GM18502 (cell line): Measurements from ENCODE around the gene SLC2A6.

Source experiments
- ATAC-seq: cut with Tn5 transposase; IDR thresholded peaks from one replicate; pipeline ENCODE4 v1.9.1; 2021; ENCODE audit warnings: mild to moderate bottlenecking; ENCODE audit not compliant: unreplicated experiment, poor library complexity

SLC2A6 gene, protein sequence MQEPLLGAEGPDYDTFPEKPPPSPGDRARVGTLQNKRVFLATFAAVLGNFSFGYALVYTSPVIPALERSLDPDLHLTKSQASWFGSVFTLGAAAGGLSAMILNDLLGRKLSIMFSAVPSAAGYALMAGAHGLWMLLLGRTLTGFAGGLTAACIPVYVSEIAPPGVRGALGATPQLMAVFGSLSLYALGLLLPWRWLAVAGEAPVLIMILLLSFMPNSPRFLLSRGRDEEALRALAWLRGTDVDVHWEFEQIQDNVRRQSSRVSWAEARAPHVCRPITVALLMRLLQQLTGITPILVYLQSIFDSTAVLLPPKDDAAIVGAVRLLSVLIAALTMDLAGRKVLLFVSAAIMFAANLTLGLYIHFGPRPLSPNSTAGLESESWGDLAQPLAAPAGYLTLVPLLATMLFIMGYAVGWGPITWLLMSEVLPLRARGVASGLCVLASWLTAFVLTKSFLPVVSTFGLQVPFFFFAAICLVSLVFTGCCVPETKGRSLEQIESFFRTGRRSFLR

DNA sequence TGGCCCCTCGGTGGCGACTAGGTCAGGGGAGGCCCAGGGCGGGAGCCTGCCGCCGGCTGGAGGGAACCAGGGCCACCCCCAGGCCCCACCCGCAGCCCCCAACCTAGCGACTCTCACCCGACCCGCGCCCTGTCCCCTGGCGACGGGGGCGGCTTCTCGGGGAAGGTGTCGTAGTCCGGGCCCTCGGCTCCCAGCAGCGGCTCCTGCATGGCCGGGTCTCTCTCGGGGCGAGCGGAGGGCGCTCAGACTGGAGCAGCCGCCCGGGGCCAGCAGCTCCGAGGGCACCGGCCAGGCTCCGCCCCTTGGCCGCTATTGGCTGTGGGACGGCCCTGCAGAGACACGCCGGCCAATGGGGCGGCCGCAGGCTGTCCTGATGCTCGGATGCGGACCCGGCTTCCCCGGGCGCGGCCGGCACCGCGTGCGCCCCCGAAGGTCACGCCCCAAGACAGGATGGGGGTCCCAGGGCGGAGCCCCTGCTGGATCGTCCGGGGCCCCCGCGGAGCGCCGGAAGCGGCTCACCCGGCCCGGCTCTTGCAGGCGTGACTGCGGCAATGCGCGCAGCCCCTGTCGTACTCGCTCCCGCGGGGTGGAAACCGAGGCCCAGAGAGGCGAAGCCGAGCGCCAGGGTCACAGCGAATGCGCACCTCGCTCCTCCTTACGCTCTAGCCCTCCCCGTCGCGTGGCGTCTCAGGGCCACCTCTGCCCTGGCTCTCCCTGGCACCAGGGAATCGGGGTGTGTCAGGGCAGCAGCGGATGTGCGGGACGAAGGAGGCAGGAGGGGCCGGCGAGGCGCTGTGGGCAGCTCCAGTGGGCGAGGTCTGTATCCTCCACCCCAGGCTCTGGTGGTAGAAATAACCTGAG, at the start of gene SLC2A6:
Gene SLC2A6 (minus strand): TSS at position 249 of the 861 bp plus-strand sequence. CDS start 40 bp downstream, at position 209.
- ATAC-seq: peak; percentile 90

DNA sequence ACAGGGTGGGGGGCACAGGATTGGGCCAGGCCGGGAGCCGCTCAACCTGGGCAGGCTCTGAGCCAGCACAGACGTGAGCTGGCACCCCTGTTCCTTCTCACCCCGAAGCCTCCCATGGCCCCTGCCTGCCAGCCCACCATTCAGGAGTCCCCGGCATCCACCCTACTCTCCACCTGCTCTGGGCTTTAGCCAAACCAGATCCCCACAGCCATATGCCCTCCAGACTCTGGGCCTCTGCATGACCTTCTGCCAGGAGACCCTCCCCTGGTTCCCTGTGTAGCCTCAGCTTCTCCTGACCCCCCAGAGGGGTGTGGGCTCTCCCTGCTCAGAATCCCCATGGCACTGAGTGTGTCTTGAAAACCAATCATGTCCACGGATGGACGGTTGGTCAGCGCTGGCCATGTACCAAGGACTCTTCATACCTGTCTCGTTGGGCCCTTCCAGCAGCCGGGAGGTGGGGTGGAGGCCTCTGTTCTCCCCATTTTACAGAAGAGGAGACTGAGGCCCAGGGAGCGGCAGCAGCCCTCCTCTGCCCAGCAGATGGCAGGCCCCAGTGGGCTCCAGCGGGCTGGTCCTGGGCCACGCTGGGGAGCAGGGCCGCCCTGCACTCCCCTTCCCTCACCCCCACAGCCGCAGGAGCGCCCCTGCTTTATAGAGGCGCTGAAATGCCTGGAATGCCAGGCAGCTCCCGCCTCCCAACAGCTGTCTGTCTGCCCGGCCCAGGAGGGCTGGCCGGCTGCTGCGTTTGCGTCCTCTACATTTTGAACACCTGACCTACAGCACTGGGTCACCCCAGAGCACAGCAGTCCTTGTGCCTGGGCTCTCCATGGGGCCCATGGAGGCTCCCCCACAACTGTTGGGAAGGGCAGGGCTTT, 49.3 kb upstream of the SLC2A6 start:
- ATAC-seq: no peak

DNA sequence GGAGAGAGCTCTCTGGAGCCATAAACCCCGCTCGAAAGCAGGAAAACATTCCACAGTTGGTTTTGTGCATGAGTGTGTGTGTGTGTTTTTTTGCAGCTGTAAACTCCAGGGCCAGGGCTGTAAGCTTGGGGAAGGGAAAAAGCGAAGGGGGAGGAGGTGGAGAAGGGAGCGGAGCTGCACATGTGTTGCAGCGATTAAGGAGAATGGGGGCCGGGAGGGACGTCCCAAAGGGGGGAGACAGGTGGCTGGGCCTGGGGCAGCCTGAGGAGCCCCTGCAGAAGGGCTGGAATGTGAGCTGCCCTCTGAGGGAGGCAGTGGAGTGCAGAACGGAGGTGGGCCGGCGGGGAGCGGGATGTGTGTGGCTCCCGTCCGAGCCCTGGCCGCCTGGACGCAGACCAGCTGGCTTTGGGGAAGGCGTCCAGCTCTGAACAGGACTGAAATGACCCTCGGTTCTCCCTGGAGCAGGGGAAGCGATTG, 48.6 kb upstream of the SLC2A6 start:
- no peak for ATAC-seq

DNA sequence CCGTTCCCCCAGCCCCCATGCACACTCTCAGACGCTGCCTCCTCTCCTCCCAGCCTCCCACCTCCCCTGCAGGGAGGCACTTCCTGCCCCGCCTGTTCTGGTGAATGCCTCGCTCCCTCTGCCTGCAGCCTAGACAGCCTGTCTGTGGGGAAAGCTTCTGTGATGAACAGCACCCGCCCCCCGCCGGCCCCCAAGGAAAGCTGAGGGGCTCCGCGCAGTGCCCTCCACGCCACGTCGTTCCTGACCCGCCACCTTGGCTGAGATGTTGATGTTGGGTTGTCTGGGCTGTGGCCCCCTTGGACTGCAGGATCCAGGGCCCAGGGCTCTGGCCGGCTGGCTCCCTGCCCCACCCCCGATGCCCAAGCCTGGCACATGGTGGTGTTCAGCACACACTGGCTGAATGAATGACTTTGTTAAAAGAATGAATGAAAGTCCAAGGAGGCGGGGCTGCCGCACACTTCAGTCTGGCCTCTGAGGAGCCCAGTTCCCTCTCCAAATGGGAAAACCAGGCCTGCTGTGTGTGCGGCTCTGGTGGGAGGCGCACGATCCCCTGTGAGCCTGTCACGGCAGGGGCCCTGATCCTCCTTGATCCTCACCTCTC, 47.9 kb upstream of the SLC2A6 start:
- ATAC-seq: no peak

DNA sequence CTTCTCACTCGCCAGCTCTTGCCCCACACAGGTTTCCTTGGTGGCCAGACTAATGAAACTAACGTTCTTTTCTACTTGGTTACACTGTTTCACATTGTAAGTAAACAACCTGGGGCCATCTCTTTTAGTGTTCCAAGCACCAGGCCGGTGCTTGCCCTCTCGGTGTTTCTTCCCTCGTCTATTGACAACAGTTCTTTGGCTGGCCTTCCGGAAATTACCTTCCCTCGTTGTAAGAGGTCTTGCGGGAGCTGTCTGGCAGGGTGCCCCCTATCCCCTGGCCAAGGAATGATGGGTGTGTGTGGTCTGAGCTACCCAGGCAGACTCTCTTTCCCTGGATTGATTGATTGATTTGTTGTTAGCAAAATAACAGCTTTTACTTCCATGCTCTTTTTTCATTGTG, 46.8 kb upstream of the SLC2A6 start:
- ATAC-seq: no peak

DNA sequence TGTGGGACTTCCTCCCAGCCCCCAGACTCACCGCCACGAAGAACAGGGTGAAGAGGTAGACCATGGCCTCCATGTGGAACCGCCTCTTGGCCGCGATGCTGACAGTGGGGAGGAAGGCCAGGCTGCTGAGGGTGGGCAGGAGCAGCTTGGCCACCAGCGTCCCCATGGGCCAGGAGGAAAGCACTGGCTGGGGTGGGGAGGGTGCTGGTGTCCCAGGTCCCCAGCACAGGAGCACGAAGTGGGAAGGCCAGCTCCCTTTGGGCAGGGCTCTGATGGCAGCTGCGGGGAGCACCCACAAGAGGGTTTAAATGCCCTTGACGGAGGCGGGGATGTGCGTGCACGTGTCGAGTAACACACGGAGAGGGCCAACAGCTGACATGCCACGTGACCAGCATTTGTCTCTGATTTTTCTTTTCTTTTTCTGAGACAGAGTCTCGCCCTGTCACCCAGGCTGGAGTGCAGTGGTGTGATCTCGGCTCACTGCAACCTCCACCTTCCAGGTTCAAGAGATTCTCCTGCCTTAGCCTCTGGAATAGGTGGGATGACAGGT, 45.9 kb upstream of the SLC2A6 start, which contains the start of gene MYMK:
Gene MYMK (minus strand): TSS at position 281 of the 550 bp plus-strand sequence. CDS start 115 bp downstream, at position 166.
- no peak for ATAC-seq

DNA sequence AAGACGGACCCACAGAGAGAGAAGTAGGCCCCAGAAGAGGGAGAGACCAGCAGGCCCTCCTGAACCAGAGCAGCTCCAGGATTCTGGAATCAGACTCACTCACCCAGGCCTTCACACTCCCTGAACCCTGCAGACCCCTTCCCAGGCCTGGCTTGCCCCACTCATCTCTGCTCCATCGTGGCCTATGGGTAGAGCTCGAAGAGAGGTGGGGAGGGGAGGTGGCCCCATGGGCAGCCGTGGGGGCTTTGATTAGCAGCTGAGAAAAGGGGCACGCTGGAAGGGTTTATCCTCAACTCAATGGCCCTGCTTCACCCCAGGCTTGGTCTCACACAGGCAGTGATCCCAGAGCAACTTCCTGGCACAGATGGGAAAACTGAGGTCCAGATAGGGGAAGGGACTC, 45.2 kb upstream of the SLC2A6 start:
- no peak for ATAC-seq

DNA sequence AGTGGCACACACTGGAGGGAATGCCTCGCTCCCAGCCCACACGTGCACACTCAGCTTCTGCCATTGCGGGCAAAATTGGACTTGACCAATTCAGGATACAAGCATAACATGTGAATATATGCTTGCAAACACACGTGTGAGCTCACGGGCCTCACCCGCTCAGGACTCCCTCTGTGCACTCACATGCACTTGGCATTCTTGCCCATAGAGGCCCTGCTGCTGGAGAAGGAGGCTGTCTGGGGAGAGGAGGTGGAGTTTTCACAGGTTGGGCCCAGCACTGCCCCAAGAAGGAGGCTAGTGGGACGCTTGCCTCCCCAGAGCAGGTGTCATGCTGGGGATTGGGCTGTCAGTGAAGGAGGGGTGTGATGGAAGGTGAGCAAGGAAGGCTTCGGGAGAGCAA, 44.2 kb upstream of the SLC2A6 start:
- no peak for ATAC-seq

DNA sequence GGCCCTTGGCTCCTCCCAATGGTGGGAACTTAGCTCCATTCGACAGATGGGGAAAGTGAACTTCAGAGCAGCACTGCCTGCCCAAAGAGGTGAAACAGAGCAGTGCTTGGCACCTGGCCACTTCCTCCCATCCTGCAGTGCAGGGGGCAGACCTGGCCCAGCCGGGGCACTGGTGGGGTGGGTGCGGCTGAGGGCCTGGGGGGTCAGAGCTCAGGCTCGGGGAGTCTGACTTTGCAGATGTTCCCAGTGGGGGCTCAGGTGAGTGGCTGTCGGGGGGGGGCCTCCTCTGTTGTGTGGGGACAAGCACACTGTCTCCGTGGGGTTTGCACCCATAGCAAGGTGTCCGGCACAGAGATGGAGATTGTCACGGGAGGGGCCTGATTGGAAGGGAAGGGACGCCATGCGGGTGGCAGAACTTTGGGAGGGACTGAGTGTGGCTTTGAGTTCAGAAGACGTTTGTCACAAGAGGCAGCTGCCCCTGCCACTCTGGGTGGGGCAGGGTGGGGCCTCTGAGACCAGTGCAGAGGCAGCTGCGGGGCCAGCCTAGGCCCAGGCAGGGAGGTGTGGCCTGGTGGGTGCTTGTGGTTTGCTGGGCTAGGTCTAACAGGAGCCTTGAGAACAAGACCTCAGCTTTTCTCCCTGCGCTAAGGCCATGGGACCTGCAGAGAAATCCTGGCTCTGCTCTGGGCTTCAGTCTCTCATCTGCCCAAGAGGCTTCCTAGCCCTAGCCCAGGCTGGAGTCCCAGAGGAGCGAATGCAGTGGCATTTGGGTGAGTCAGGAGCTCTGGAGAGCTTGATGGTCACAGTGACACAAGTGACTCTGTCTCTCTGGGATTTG, 43.4 kb upstream of the SLC2A6 start:
- no peak for ATAC-seq

DNA sequence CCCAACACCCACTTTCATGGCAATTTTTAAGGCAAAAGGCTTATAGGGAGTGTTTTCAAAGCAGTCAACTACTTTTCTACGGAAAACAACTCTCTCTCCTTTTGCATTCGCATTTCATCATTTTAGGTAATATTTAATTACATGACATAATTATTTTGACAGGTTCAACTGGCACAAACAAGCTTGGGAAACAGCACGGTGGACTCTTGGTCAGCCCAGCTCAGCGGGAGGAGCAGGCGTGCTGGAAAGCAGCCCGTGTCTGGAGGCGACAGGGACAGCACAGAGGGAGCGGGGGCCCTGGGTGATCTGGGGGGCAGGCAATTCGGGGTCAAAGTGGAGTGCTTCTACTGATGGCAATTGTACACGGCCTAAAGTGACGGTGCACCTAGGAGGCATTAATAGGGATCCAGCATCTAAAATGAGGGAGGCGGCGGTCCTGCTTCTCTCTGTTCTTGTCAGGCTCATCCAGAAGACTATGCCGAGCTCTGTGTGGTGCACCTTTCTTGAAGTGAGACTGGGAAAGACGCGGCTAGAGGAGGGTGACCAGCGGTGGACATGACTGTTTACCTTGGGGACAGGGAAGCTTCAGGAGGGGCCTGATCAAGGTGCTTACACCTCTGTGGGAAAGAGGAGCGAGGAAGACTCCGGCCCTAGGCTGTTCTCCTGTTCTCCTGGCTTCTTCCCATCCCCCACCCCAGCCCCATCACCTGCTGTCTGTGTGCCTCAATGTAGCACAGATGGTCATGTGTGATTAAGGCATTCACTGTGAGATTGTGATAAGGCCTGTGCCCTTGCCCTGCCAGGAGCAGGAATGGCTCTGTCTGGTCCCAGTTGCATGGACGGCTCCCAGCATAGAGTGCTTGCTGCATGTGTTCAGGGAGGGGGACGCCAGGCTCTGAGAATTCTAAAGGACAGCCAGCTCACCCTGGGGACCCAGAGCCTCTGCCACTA, 42.5 kb upstream of the SLC2A6 start:
- no peak for ATAC-seq

DNA sequence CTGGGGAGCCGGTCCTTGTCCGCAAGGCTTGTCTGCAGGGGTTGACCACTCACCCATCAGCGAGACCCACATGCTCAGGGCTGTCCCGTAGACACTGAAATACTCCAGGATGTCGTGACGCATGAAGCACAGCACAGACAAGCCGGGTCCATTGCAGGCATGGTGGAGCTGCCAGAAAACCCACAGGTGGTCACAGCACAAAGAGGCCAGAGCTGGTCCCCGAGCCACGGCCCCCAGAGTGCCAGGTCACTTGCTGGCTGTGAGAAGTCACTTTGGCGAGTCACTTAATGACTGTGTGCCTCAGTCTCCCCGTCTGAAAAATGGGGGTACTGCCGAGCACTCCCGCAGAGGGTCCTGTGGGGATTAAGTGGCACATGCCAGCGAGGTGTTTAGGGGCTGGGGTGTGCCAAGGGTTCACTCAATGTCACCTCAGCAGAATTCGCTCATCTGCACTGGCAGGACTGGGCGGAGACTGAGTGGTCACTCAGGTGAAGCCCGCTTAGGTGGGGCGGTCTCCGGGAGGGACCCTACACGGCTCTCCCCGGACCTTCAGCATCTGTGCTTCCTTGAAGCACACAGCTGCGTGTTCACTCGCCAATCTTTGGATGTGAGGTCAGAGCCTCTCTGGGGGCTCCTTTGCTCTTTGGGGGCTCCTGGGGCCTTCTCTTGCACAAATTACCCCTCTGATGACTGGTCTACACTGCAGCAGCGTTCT, 41.4 kb upstream of the SLC2A6 start:
- ATAC-seq: no peak

DNA sequence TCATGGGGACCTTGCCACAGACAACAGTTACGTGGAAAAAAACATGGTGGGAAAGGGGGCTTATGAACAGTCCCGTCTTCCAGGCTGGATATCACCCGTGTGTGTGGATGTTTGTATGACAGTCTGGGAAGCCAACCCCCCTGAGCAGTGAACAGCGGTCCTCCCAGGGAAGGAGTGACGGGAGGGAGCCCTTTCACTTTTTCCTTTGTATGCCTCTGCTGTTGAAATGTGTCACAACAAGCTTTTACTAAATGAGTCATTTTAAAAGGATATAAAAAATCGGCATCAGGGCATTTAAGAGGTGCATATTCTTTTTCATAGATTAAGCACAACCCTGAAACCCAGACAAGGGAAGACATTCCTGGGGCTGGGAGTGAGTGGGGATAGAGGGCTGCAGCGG, 40.8 kb upstream of the SLC2A6 start:
- ATAC-seq: no peak

DNA sequence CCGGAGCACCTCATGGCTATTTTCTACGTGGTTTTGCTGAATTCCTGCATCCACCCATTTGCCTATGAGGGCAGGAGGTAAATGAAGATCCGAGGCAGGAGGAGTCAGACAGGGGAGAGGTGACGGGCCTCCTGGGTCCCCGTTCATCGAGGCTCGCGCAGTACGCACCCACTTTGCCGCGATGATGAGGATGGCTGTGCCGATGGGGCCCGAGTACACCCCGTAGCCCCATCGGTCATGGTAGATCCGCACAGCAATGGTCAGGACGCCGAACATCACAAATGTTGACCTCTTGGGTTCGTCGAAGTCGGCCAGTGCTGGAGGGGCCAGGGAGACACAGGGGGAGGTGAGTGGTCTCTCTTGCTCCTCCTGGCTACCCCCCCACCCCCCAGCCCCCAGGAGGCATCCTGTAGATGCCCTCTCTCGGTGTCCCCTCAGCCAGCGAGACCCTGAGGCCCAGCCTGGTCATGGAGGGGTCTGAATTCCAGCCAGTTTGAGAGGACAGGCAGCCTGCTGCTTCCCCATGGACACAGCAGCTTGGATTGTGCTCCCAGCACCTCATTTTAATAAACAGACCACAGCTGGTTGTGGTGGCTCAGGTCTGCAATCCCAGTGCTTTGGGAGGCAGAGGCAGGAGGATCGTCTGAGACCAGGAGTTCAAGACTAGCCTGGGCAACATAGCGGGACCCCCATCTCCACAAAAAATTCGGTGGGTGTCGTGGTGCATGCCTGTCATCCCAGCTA, 40.0 kb upstream of the SLC2A6 start:
- ATAC-seq: no peak

DNA sequence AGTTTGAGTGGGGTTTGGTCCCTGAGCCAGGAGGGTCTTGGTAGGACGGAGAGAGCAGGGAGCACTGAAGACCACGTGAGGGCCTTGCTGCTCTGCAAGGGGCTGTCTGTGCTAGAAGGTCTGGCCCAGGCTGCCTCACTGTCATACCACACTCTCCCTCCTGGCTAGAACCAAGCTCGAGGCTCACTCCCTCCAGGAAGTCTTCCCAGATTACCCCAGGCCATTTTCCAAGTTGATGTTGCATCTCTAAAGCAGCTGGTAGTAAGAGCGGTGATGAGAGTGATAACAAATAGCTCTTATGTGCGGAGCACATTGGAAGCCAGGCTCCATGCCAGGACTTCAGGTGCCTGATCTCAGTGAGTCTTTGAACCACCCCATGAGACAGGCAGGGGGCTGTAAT, 39.3 kb upstream of the SLC2A6 start:
- no peak for ATAC-seq

DNA sequence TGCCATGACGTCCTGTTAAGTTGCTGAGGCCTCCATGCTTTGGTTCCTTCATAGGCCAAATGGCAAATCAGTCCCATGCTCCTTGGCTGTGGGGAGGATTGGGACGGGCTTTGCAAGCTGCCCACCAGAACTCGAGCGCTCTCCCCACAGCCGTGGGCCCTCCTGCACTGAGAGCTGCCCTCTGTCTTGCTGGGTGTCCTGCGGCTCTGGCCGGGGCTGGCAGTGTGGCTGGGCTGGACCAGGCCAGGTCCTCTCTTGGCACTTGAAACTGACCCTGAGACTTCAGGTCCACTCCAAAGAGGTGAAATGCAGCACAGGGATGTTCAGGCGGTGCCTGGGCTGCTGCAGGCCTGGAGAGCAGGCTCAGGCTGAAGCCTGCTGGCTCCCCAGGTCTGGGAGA, 38.8 kb upstream of the SLC2A6 start:
- ATAC-seq: no peak

DNA sequence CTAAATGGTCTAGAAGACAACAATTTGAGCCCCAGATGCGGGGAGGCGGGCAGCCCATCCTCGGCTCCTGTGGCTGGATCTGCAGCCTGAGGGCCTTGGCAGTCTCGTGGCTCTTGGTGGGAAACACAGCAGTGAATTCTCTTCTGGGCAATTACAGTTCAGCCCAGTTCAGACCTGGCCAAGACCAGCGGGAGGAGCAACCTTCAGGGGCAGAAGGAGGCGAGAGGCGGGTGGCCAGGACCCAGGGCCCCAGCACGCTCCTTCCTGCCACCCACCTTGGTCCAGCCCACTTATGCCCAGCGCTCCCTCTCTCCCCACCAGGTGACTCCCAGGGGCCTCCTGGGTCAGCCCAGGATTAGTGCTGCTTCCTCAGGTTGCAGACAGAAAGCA, 38.1 kb upstream of the SLC2A6 start:
- ATAC-seq: no peak
